HG02798 (cell line): Measurements from ENCODE around the gene MBNL2.
A peak's percentile ranks its signal among the peaks of the same experiment; 100 is the strongest.

Experiments
- ATAC-seq: cut with Tn5 transposase; IDR thresholded peaks from one replicate; pipeline ENCODE4 v1.9.1; 2021; ENCODE audit warnings: mild to moderate bottlenecking; ENCODE audit not compliant: unreplicated experiment, poor library complexity

The MBNL2 gene

DNA sequence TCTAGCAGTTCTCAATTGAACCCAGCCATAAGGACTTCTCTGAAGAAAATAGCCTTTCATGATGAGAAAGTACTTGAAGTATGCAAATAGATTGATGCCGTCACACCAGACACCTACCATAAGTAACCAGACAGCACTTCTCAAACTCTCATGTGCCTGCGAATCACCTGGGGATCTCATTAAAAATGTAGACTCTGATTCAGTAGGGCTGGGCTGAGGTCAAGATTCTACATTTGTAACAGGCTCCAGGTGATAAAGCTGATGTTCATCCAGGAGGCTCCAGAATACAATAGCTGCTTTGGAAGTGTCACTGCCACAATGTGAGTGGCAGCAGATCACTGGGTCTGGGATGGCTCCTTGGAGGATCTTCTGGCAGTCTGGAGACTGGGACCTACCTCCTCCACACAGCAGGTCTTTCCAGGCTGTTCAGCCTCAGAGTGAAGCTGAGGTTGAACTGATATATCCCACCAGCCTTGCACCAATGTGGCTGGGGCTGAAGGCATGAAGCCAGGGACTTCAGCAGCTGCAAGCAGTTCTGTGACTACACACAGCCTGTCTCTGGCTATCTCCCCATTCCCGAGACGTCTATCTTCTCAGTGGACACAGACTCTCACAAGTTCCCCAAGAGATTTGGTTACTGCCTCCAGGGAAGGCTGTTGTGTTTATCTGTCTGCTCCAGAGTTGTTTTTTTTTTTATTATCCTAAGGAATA lies 9.1 kb downstream of the MBNL2 start:
- no peak for ATAC-seq

DNA sequence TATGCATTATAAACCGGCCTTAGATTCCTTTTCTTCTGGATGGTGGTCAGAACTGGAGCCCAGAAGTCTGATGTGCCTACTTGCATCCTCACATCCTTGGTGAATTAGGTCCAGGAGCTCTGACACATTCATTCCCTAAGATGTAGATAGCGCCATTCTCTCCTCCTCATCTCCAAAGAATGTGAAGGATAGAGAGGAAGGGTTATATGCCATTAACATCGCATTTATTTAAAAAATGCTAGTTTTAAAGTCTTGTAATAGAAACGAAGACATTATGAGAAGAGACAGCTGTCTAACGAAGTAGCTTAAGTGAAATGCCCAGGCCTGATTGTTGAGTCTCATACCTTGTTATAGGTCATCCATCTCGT lies 9.7 kb downstream of the MBNL2 start:
- no peak for ATAC-seq

DNA sequence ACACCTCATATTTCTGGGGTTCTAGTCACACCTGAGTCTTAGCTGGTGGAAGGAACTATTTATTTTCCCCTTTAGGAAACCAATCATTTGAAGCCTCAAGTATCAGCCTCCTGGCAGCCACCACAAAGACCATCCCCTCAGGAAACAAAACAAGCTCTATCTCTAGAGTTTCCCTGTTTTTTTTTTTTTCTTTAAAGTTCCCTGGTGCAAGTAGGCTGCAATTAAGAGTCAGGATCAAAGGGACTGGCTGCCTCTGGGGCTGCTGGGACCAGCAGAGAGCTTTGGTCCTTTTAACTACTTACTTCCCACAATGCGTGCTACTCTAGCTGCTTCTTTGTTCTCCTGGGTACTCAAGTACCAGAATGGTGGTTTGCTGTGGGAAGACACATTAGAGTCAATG lies 11.4 kb downstream of the MBNL2 start:
- ATAC-seq = no peak

- ATAC-seq = no peak
These were observed 12.1 kb downstream of the MBNL2 start for GRCh38 chr13:97234236-97234635.

DNA sequence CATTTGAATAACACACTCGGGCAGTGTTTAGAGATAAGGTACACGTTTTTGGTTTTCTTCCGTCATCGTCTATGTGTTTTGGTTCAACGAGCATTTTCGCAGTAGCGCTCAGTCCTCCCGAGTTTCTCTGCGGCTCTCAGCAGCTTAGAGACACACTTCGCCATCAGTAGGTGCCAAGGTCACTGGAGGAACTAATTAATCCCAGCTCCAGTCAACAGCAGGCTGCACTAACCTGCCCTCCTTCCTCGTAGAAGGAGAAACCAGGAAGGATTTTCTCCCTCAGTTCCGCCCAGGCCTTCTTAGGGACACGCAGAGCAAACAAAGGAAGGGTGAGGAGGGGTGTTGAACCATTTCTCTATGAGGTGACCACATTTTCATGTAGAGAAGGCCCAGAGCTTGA lies 12.6 kb downstream of the MBNL2 start:
- no peak for ATAC-seq

DNA sequence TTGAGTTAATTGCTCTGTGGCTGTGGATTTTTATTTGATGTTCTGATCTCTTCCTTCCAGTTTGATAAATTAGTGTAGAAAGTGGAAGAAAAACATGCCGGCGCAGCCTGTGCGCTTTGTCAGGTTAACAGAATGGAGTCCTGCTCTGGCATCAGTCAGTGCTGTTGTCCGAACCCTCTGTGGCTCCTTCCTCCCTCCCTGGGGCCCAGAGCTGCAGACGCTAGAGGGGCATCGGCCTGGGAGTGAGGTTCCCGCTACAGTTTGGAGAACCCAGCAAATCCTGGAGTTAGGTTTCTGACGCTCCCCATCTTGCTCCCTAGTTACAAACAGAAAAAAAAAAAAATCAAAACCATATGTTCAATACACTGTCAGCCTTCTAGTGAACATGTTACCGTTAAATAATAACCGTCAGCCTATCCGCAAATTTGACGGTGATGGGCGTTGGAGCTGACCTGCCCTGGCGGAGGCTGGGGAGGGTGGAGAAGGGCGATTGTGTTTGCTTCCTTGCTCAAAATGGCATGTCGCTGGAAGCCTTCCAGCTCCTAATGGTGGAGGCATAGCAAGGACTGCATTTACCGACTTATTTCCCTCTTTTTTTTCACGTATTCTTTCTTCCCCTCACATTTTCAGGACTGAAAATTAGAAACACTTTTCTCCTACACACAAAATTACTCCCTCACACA lies 13.6 kb downstream of the MBNL2 start:
- ATAC-seq = no peak

- ATAC-seq = no peak
These were observed 15.3 kb downstream of the MBNL2 start for GRCh38 chr13:97237388-97237787.

DNA sequence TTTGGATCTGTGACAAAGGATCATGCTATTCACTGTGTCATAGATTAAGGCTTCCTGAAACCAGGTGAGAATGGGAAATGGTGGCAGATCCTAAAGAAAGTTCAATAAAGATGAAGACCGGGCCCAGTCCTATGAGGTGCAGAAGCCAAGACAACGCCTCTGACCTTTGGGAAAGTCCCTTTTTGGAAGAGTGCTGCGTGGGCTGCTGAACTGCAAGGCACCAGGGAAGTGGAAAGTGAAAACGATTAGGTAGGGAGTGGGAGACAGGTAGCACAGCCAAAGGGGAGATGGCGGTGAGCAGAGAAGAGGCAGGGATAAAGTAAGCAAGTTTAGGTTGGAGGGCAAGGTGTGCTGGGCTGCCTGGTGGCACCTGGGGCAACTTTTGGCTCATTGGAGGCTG lies 16.3 kb downstream of the MBNL2 start:
- peak; percentile 55 for ATAC-seq

DNA sequence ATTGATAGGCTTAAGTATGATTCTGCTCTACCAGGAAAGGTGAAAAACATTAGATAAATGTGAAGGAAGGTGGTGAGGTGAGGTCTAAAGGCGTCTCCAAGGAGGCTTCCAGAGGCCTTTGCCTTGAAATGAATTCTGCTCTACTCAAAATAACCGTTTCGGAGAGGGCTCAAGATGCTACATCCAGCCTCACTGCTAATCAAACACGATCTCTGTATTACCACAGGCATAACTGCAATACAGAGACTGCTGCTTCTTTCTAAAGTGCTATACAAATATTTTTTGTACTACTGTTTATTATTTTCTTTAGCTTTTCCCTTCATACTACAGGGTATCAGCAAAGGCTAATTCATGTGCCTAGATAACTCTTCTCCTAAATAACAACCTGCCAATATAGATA lies 16.8 kb downstream of the MBNL2 start:
- ATAC-seq = no peak

DNA sequence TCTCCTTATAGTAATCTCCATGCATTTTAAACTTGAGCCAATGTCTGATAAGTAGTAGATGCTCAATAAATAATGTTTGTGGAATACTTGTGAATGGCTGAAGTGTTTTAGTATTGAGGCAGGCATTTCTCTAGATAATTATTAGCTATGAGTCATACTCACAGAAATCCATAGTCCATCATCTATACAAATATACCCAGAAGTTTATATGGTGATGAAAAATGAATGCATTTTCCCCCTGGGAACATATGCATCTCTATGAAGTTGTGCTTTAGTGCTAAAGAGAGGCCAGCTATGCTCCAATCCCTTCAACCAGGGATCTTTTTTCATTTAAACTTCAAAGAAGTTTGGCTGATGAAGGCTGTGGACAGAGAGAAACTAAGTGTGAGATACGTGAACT lies 17.2 kb downstream of the MBNL2 start:
- no peak for ATAC-seq

- ATAC-seq = no peak
These were observed 18.0 kb downstream of the MBNL2 start for GRCh38 chr13:97239943-97240787.

DNA sequence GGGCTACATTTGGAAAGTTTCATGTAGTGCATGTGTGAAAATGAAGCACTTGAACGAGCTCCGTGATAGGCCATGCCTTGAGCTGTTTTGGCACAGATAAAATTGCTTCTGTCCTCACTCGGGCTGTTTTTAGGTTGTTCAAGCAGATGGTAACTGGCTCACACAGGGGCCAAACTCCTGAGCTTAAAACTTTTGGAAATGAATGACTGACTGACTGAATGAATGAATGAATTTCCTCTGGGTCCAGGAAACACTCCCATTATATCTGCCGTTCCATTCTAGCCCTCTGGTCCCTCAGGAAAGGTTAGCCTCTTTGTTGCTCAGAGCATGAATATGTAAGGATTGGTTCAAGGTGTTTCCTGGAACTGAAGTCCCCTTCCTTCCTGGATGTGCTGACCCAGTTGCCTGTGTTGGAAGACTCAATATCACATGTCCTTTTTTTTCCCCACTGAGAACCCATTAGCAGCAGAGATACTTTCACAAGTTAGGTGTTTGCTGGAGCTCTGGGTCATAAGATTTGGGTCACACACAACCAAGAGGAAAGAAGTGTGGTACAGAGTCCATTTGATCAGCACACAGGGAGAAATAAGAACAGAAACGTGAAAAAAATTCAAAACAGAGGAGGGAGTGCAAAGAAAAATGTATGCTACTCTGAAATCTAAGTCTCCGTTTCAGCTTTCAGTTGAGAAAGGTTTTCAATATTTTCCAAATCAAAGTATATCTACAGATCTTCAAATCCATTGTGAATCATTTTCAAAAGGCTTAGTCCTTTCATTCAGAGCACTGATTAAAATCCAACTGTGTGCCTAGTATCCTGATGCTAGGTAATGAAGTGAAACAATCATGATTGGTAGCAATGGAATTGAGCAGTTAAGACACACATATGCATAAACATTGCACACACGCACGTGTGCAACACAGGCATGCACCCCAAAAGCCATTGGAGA lies 18.9 kb downstream of the MBNL2 start:
- no peak for ATAC-seq

- no peak for ATAC-seq
These were observed 19.6 kb downstream of the MBNL2 start for GRCh38 chr13:97241761-97242160.

DNA sequence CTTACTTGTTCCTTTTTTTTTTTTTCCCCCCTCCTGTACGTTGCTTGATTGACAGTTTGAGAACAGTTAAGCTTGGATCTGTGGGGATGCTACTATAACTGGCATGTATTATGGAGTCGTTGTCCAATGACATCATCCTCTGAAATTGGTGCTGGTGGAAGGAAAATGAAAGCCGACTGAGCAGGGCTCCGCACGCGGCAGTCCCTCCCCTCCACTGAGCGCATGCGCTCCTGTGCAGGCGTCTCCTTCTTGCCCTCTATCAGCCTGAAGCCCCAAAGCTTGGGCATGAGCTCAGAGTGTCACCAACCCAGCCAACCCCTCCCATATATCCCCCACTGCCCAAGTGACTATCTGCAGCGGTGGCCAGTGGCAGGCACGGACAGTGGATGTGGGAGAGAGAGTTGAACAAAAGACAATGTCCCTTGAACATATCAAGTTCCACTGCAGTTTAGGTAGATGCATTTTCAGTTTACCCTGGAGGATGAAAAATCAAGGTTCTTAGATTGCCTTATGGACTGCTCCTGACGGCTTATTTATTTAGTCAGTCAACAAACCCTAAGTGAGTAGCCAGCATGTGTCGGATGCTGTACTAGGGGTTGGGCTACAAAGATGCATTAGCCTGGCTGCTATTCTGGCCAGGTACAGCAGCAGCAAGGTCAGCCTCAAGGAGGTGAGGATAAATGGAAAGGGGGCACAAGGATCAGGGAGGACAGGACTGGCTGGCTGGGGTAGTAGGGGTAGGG lies 20.8 kb downstream of the MBNL2 start:
- no peak for ATAC-seq

- ATAC-seq = no peak
These were observed 22.0 kb downstream of the MBNL2 start for GRCh38 chr13:97243915-97244781.

- ATAC-seq = no peak
These were observed 22.9 kb downstream of the MBNL2 start for GRCh38 chr13:97245011-97245410.

- ATAC-seq = no peak
These were observed 24.5 kb downstream of the MBNL2 start for GRCh38 chr13:97246596-97247158.

GRCh38 chr13:97248243-97248642 lies 26.1 kb downstream of the MBNL2 start:
- no peak for ATAC-seq
